ENCODE measurements around the gene VN1R2.
"Not testable (repeated sequence)": the region's sequence is repeated elsewhere in the genome, so short reads cannot be mapped to it uniquely, and the experiment has no call there.

The VN1R2 gene

GRCh38 chr19:53294786-53295441 is 36.8 kb downstream of the VN1R2 start:
- DNase-seq (ENCODE audit: low spot score) = no peak
- TF ChIP-seq CTCF (IDR thresholded peaks at IDR 0.05; ENCODE audit: extremely low read depth, insufficient read depth, missing control alignments) = no peak
- in situ Hi-C loops (cut with MboI; ENCODE audit: low pct_unique_long_range_greater_than_20kb, low sequenced_read_pairs, unreplicated experiment) = no loop called here

- in situ Hi-C loops (cut with MboI; ENCODE audit: low pct_unique_long_range_greater_than_20kb, low sequenced_read_pairs, unreplicated experiment); DNase-seq (ENCODE audit: low spot score): not testable (repeated sequence)
These were observed 43.2 kb downstream of the VN1R2 start for GRCh38 chr19:53301341-53301740.

GRCh38 chr19:53308339-53308811 is 50.3 kb downstream of the VN1R2 start:
- TF ChIP-seq CTCF (IDR thresholded peaks at IDR 0.05; ENCODE audit: extremely low read depth, insufficient read depth, missing control alignments) = no peak
- DNase-seq (ENCODE audit: low spot score) = no peak
- in situ Hi-C loops (cut with MboI; ENCODE audit: low pct_unique_long_range_greater_than_20kb, low sequenced_read_pairs, unreplicated experiment) = no loop called here
